ENCODE data around the gene ABCD4.
A peak's percentile ranks its signal among the peaks of the same experiment; 100 is the strongest.

ABCD4 gene

GRCh38 chr14:74260525-74261233 lies 42.1 kb downstream of the ABCD4 start:
- Histone ChIP-seq H3K27me3 (replicated peaks) (no peaks in the 10 kb centered on the region), H3K27ac (no peak overlapping the region), H3K36me3 (replicated peaks) (no peaks in the 10 kb centered on the region), H3K4me3 (ENCODE audit: low read depth, low read length) (no peak overlapping the region)
- in situ Hi-C loops (cut with HindIII; ENCODE audit: low pct_ligation_motif_present, low sequenced_read_pairs) = no loop called here
- no peak for TF ChIP-seq CTCF (IDR thresholded peaks at IDR 0.05; ENCODE audit: low read depth, low read length, missing control alignments)
- DNase-seq = no peak

GRCh38 chr14:74259513-74259912 lies 43.2 kb downstream of the ABCD4 start:
- Histone ChIP-seq H3K4me3 (ENCODE audit: low read depth, low read length) (no peak overlapping the region), H3K27me3 (replicated peaks) (no peaks in the 10 kb centered on the region), H3K36me3 (replicated peaks) (no peaks in the 10 kb centered on the region), H3K27ac (no peak overlapping the region)
- no peak for DNase-seq
- in situ Hi-C loops (cut with HindIII; ENCODE audit: low pct_ligation_motif_present, low sequenced_read_pairs) = no loop called here
- no peak for TF ChIP-seq CTCF (IDR thresholded peaks at IDR 0.05; ENCODE audit: low read depth, low read length, missing control alignments)

GRCh38 chr14:74258764-74259035 lies 44.0 kb downstream of the ABCD4 start:
- in situ Hi-C loops (cut with HindIII; ENCODE audit: low pct_ligation_motif_present, low sequenced_read_pairs) = no loop called here
- no peak for TF ChIP-seq CTCF (IDR thresholded peaks at IDR 0.05; ENCODE audit: low read depth, low read length, missing control alignments)
- H3K36me3 ChIP-seq (replicated peaks) = no peaks in the 10 kb centered on the region
- no peak overlapping the region for H3K4me3 ChIP-seq (ENCODE audit: low read depth, low read length)
- no peaks in the 10 kb centered on the region for H3K27me3 ChIP-seq (replicated peaks)
- no peak for DNase-seq
- H3K27ac ChIP-seq = no peak overlapping the region

- TF ChIP-seq CTCF (IDR thresholded peaks at IDR 0.05; ENCODE audit: low read depth, low read length, missing control alignments) = no peak
- H3K27ac ChIP-seq = no peak overlapping the region
- no peaks in the 10 kb centered on the region for H3K36me3 ChIP-seq (replicated peaks)
- in situ Hi-C loops (cut with HindIII; ENCODE audit: low pct_ligation_motif_present, low sequenced_read_pairs) = no loop called here
- peak overlapping the region; percentile 55 for H3K4me3 ChIP-seq (ENCODE audit: low read depth, low read length)
- no peaks in the 10 kb centered on the region for H3K27me3 ChIP-seq (replicated peaks)
- no peak for DNase-seq
These were observed 44.6 kb downstream of the ABCD4 start for GRCh38 chr14:74257941-74258763.

GRCh38 chr14:74257078-74257940 lies 45.4 kb downstream of the ABCD4 start:
- Histone ChIP-seq H3K27me3 (replicated peaks) (no peaks in the 10 kb centered on the region), H3K27ac (no peak overlapping the region), H3K4me3 (ENCODE audit: low read depth, low read length) (peak overlapping the region; percentile 55), H3K36me3 (replicated peaks) (no peaks in the 10 kb centered on the region)
- no peak for DNase-seq
- in situ Hi-C loops (cut with HindIII; ENCODE audit: low pct_ligation_motif_present, low sequenced_read_pairs) = no loop called here
- peak; percentile 58 for TF ChIP-seq CTCF (IDR thresholded peaks at IDR 0.05; ENCODE audit: low read depth, low read length, missing control alignments)

All from brain microvascular endothelial cell (primary cell).